ENCODE measurements around the gene REEP5.

Gene REEP5

DNA sequence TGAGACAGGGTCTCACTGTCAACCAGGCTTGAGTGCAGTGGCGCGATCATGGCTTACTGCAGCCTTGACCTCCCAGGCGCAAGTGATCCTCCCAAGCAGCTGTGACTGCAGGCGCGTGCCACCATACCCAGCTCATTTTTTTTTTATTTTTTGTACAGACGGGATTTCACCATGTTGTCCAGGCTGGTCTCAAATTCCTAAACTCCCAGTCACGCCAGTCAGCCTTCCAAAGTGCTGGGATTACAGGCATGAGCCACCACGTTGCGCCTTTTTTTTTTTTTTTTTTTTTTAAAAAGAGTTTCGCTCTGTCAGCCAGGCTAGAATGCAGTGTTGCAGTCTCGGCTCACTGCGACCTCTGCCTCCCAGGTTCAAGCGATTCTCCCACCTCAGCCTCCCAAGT lies 88.1 kb downstream of the REEP5 start:
- no peak for DNase-seq (ENCODE audit: low read depth)

DNA sequence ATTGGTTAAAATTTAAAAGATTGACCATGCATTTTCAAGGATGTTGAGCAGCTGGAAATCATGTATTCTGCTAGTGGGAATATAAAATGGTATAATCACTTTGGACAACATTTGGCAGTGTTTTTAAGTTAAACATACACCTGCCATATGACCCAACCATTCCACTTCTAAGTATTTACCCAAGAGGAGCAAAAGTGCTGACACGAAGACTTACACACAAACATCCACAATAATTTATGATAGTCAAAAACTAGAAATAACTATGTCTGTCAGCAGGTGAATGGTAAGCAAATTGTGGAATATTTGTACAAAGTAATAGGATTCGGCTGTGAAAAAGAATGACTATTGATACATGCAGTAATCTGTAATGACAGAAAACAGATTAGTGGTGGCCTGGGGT lies 91.6 kb downstream of the REEP5 start:
- no peak for DNase-seq (ENCODE audit: low read depth)
